ENCODE results near the gene KDM4B. TPM values are rescaled to one million over a fixed set of nuclear protein-coding genes. Genes with fewer than 3 reads are reported as not detected.

The KDM4B gene
- polyA plus RNA-seq, 3 donors, result 6.4 to 22.7 (median 12.7) TPM

GRCh38 chr19:5094768-5095567 is 126.1 kb downstream of the KDM4B start:
- Mint-ChIP-seq H3K4me3 (no peak overlapping the region), H3K27ac (no peak overlapping the region), H3K36me3 (peaks cover 43 to 69% of the 10 kb centered on the region in 2 donors), H3K9me3 (peaks cover 33 to 45% (median 40%) of the 10 kb centered on the region in 7 donors), H3K4me1 (no peaks in the 10 kb centered on the region), H3K27me3 (ENCODE audit: low read depth in 3 of 3) (no peaks in the 10 kb centered on the region)
- no peak overlapping the region for H2AFZ ChIP-seq (ENCODE audit: insufficient read depth, low read depth, low read length, poor library complexity, severe bottlenecking)
- peaks cover 5 to 48% of the 10 kb centered on the region in 2 donors for H3K36me3 ChIP-seq (replicated peaks in 1 of 2; ENCODE audit: control insufficient read depth in 1 of 2, insufficient read depth in 2 of 2, low read length in 2 of 2)
- TF ChIP-seq CTCF (IDR thresholded peaks at IDR 0.05), result no peak
- no peak overlapping the region for H3K27ac ChIP-seq (ENCODE audit: low read depth in 1 of 2, low read length in 2 of 2)
- H3K4me1 ChIP-seq (ENCODE audit: control insufficient read depth in 1 of 2, insufficient read depth in 2 of 2, low read length in 2 of 2), result no peaks in the 10 kb centered on the region
- H3K79me2 ChIP-seq (ENCODE audit: insufficient read depth, low read length), result no peaks in the 10 kb centered on the region
- no peak overlapping the region for H3K4me2 ChIP-seq (replicated peaks; ENCODE audit: extremely low read depth, low read length, poor library complexity, severe bottlenecking)
- peaks cover 63% of the 10 kb centered on the region for H4K20me1 ChIP-seq (ENCODE audit: insufficient read depth, low read length)
- no peaks in the 10 kb centered on the region for H3K27me3 ChIP-seq (ENCODE audit: control insufficient read depth in 2 of 2, insufficient read depth in 2 of 2, low read length in 2 of 2)
- no peak overlapping the region for H3K9ac ChIP-seq (ENCODE audit: insufficient read depth, low read length, poor library complexity, severe bottlenecking)
- no peak overlapping the region for H3K4me3 ChIP-seq (replicated peaks in 1 of 3; ENCODE audit: low read depth in 2 of 3, low read length in 3 of 3)
- intact Hi-C loops (cut with micrococcal nuclease), result no loop called here
- peaks cover 28 to 45% of the 10 kb centered on the region in 2 donors for H3K9me3 ChIP-seq (replicated peaks in 1 of 2; ENCODE audit: control insufficient read depth in 1 of 2, insufficient read depth in 1 of 2, low read length in 2 of 2)
- WGBS (ENCODE audit: insufficient coverage), result 100% methylated on average over 12 of the region's 31 CpGs
- no peak for DNase-seq

- peaks cover 60% of the 10 kb centered on the region for H4K20me1 ChIP-seq (ENCODE audit: insufficient read depth, low read length)
- no peak overlapping the region for H3K27ac Mint-ChIP-seq
These were observed 126.6 kb downstream of the KDM4B start for GRCh38 chr19:5095568-5095850.

More at GRCh38 chr19:5095568-5095850, 126.6 kb downstream of the KDM4B start:
- peaks cover 47 to 74% of the 10 kb centered on the region in 2 donors for H3K36me3 Mint-ChIP-seq
- Histone ChIP-seq H3K4me2 (replicated peaks; ENCODE audit: extremely low read depth, low read length, poor library complexity, severe bottlenecking) (no peak overlapping the region), H3K36me3 (replicated peaks in 1 of 2; ENCODE audit: control insufficient read depth in 1 of 2, insufficient read depth in 2 of 2, low read length in 2 of 2) (peaks cover 5 to 52% of the 10 kb centered on the region in 2 donors), H3K27me3 (ENCODE audit: control insufficient read depth in 2 of 2, insufficient read depth in 2 of 2, low read length in 2 of 2) (no peaks in the 10 kb centered on the region), H3K4me3 (replicated peaks in 1 of 3; ENCODE audit: low read depth in 2 of 3, low read length in 3 of 3) (no peak overlapping the region), H3K9me3 (replicated peaks in 1 of 2; ENCODE audit: control insufficient read depth in 1 of 2, insufficient read depth in 1 of 2, low read length in 2 of 2) (peaks cover 32 to 46% of the 10 kb centered on the region in 2 donors), H2AFZ (ENCODE audit: insufficient read depth, low read depth, low read length, poor library complexity, severe bottlenecking) (no peak overlapping the region), H3K27ac (ENCODE audit: low read depth in 1 of 2, low read length in 2 of 2) (no peak overlapping the region), H3K9ac (ENCODE audit: insufficient read depth, low read length, poor library complexity, severe bottlenecking) (no peak overlapping the region), H3K79me2 (ENCODE audit: insufficient read depth, low read length) (no peaks in the 10 kb centered on the region), H3K4me1 (ENCODE audit: control insufficient read depth in 1 of 2, insufficient read depth in 2 of 2, low read length in 2 of 2) (no peaks in the 10 kb centered on the region)
- no peaks in the 10 kb centered on the region for H3K4me1 Mint-ChIP-seq
- intact Hi-C loops (cut with micrococcal nuclease), result no loop called here
- H3K27me3 Mint-ChIP-seq (ENCODE audit: low read depth in 3 of 3), result no peaks in the 10 kb centered on the region
- H3K4me3 Mint-ChIP-seq, result no peak overlapping the region
- H3K9me3 Mint-ChIP-seq, result peaks cover 37 to 49% (median 42%) of the 10 kb centered on the region in 7 donors
- TF ChIP-seq CTCF (IDR thresholded peaks at IDR 0.05), result no peak
- WGBS (ENCODE audit: insufficient coverage), result 88% methylated on average over 7 of the region's 7 CpGs
- DNase-seq, result no peak

Measured in CD14-positive monocyte (primary cell).